Skin of body (tissue), 2 donors: Measurements from ENCODE around the gene INTU. TPM values are rescaled to one million over a fixed set of nuclear protein-coding genes. Genes with fewer than 3 reads are reported as not detected.

Source experiments
- DNase-seq: peaks from one replicate; lab custom pipeline; 2025; lab: John Stamatoyannopoulos, UW
- total RNA-seq: library from RNA; depleted of rRNA; stranded (reverse); fragments of >200 nt; gene quantifications from one replicate; pipeline ENCODE4 v1.2.3, GENCODE V29; 2014

The INTU gene
- total RNA-seq, 1 donor from 2014 or later, result 20.2 TPM

DNA sequence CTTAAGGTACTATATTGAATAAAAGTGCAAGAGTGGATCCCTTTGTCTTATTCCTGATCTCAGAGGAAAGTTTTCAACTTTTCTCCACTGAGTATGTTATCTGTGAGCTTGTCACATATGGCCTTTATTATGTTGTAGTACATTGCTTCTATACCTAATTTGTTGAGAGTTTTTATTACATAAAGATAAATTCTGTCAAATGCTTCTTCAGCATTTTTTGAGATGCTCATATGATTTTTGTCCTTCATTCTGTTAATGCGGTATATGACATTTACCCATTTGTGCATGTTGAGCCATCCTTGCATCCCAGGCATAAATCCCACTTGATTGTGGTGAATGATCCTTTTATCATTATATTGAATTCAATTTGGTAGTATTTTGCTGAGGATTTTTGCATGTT is 108.5 kb downstream of the INTU start:
- DNase-seq, result no peak

DNA sequence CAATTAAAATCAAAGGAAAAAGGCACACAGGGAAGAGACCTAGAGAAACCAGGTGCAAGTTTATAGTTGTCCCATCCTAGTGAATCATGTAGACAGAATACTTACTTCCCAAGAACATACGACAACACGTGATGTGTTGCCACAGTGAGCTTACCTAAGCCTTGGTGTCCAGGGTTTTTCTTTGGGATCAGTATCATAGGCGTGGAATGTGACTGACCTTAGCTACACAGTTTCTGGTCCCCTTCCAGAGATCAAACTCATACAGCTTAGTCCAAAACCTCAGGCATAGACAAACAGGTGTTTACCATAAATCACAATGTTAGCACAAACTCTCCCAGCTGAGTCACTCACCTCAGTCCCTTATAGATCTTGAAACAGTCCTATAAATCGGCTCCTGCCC is 115.1 kb downstream of the INTU start:
- DNase-seq, result no peak

- no peak for DNase-seq
These were observed 116.2 kb downstream of the INTU start for GRCh38 chr4:127748957-127749356.

GRCh38 chr4:127756906-127757305 is 124.1 kb downstream of the INTU start:
- DNase-seq, result no peak

GRCh38 chr4:127759228-127759820 is 126.6 kb downstream of the INTU start:
- no peak for DNase-seq

GRCh38 chr4:127759893-127760292 is 127.1 kb downstream of the INTU start:
- DNase-seq, result no peak

DNA sequence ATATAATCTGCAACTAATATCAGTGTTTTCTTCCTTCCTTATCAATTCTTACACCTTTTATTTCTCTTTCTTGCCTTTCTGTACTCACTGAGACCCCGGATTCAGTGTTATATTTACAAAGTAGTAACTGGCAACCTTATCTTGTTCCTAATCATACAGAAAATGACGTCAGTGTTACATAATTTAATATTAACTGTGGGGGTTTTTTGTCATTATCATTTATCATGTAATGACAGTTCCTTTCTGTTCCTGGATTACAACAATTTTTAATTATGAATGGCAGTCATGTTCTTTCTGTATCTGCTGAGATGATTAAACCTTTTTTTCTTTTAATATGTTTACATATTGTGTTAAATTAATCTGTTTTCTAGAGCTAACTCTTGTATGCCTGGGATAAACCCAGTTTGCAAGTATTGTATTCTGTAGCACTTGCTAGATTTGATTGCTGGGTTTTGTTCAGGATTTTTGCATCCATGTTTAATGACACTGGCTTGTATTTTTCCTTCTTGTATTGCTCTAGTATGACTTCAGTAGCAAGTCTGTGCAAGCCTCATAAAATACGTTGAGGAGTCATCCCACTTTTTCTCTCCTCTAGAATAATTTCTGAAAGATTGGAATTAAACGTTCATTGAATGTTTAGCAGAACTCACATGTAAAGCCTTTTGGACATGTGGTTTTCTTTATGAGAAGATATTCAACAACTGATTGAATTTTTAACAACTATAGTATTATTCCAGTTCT is 138.9 kb downstream of the INTU start:
- DNase-seq, result no peak

GRCh38 chr4:127772769-127773671 is 140.3 kb downstream of the INTU start:
- no peak for DNase-seq

GRCh38 chr4:127775843-127776242 is 143.1 kb downstream of the INTU start:
- no peak for DNase-seq

Other genes with a start within 250 kb of the INTU start
- gene SLC25A31, start 97.4 kb downstream of the INTU start, total RNA-seq, result not detected
- 8.8 TPM for gene HSPA4L, start 149.4 kb downstream of the INTU start, total RNA-seq
- 15.4 TPM for gene PLK4, start 247.9 kb downstream of the INTU start, total RNA-seq